ENCODE measurements around the gene PGM2.

- TF ChIP-seq CTCF (IDR thresholded peaks at IDR 0.05; ENCODE audit: borderline replicate concordance, extremely low read depth, low read length, poor library complexity, severe bottlenecking) (no peak), EZH2 (IDR thresholded peaks at IDR 0.05; ENCODE audit: borderline replicate concordance, low read depth, low read length, severe bottlenecking) (no peak)
Observed at GRCh38 chr4:37867102-37867501, 40.6 kb downstream of the PGM2 start.
